GM21360 (cell line): Measurements from ENCODE around the gene ALX4.

Source experiments
- ATAC-seq: cut with Tn5 transposase; IDR thresholded peaks from one replicate; pipeline ENCODE4 v1.9.1; 2021; ENCODE audit warnings: mild to moderate bottlenecking, moderate library complexity; ENCODE audit not compliant: unreplicated experiment

The ALX4 gene

DNA sequence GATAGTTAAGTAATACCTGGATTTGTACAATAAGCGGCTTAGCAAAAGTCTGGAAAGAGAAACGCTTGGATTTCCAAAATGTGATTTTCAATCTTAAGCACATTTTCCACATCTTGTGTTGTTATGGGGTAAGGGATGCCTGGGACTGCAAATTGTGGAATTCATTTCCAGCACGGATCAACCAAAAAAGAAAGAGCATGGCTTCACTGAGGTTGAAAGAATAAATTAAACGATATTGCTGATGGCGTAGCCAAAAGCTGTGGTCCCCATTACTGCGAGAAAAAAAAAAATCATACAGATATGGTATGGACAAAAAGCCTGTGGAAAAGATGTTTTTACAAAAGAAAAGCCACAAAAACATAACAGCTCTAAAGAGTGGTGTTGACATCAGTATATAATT lies 26.0 kb upstream of the ALX4 start:
- ATAC-seq: no peak

DNA sequence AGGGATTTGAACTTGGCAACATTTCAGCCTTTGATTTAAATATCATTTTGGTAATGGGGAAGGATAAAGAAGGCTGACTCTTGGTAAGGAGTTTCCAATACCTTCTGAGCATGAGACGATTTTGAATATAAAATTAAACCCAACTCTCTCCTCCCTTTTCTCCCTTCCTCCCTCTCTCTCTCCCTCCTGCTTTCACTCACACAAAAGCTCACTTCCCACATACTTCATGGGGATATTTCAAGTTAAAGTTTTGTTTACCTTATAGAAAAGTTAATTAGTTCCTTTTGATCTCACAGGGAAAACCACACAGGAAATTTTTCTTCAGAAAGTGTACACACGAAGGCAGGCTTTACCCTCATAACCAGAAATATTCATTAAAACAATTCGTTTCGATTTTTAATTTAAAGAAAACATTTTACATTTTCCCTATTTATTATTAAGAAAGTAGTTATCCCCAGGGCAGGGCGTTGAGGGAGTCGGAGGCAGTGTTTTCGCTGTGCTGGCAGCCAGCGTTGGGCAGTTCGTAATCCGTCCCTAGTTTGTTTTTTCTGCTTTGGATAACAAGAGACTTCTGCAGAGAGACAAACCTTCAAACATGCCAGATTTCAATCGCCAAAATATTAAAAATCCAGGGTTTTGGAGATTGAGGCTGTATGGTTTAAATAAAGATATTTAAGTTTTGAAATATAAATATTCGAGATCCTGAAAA lies 25.3 kb upstream of the ALX4 start:
- ATAC-seq: no peak

DNA sequence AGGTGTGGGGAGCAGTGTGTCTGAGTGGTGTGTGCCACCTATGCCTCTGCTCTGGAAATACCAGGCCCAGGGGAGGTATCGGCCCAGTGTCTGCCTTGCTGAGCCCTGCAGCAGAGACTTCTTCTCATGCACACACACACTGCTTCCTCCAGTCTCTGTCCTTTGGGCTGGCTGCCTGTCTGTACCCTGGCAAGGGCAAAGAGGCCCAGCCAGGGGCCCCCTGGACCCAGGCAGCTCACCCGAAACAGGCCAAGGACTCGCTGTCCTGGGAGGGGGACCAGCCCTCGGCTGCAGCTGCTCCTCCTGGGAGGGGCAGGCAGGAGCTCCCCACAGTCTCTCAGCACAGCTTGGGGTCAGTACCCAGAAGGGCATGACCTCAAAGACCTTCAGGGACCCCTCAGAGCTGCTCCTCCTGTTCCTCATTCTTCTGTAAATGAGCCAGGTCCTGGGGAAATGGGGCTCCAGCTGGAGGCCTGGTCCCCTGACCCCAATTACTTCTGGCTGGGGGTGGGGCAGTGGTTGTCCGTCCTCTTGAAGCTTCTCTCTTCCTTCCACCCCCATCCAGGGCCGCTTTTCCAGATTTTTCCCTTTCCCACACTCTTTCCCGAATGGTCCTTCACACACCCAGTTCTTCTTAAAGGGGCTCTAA lies 24.5 kb upstream of the ALX4 start:
- no peak for ATAC-seq

DNA sequence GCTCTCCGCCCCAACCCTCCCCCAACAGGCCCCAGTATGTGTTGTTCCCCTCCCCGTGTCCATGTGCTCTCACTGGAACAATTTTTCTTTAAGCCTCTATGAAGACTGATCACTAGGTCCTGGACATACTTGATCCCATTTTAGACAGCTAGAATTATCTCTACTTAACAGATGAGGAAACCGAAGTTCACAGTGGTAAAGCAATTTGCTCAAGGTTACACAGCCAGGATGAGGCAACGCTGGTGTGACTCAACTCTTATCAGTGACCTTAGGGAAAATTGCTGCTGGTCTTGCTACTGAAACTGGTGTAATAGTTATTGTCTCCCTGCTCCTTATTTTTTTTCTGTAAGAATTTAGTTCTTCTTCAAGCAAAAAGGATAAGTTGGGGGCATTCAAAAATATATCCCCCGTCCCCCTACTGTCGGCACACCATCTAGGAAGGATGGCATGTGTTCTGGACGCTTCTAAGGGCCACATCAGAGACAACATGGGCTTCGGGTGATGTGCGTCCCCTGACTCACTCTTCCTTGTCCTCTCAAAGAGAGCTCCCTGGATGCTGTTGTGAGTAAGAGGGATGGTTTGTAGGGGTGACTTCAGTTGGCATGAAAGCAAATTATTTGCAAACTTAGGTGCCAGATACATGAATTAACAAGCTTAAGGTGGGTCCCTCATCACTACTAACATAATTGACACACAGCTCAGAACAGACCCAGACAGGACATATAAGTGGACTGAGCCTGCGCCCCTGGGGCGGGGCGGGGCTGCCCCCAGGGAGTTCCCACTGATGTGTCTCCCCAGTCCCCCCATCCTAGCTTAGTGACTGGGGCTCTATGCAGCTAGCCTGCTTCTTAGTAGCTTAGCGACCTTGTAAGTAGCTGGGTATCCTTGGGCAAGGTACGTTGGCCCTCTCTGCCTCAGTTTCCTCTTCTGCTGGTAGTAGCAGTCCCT lies 23.6 kb upstream of the ALX4 start:
- no peak for ATAC-seq

DNA sequence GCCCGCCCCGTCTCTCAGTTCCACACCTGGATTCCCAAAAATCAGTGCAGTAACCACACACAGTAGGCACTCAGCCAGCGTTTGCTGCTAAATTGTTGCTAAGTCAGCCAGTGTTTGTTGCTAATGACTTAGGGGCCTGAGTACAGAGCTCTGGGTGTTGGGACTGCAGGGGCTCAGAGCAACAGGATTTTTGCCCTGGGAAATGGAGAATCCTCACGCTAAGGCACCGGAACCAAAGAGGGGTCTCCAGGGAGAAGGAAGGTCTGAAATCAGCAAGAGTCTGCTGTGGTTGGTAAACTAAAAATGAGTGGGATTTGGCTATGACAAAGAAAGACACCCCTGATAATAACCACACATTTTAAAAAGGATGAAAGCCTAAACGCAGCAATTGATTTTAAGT lies 22.7 kb upstream of the ALX4 start:
- no peak for ATAC-seq

DNA sequence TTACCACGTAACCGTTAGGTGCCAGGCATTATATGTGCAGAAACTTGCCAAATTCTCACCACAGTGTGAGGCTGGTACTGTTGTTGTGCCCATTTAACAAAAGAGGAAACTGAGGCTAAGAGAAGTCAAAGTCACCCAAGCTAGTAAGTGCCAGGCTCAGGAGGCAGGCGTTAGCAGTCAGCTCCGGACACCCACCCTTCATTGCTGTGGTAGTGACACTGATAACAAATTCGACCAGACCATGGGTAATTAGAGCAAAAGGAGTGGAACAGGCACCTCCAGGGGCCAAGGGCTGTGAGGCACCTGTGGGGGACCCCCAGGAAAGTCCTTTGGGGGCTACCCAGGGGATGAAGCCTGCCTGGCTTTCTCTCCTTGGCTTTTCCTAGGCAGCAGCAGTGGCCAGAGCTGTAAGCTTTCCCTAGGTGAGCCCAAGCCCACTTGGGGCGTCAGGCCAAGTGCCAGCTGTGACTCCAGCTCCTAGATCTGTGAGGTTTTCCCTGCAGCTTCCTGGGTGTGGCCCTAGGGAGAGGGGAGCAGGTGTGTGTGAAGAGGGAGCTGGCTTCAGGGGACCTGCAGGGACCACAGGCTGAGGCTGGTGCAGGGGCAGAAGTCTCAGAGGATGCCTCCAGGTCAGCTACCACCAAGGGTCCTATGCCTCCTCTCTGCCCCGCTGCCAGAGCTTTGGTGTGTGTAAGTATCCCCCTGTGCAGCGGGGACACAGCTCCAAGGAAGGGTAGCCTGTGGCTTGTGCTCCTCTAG lies 19.7 kb upstream of the ALX4 start:
- ATAC-seq: no peak

DNA sequence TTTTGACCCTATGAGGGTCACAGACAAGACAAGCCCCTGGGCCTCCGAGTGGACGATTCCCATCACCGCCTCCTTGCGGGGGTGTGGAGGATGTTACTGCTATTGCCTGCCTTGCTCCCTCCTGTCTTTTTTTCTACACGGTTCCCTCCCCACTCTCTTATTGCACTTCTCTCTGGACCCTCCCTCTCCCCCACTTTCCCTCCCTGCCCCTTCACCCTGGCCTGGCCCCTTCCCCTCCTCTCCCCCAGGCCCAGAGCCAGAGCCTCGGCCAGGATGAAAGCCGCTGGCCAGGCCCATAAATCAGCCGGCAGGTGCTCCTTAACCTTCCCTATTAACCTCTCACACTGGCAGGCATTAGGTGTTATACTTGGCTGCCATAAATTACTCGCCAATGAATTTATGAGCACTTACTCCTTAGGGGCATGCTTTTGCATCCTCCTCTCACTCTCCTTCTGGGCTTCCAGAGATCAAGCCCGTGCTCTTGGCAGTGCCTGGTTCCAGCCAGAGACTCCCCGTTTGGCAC lies 18.3 kb upstream of the ALX4 start:
- ATAC-seq: no peak

DNA sequence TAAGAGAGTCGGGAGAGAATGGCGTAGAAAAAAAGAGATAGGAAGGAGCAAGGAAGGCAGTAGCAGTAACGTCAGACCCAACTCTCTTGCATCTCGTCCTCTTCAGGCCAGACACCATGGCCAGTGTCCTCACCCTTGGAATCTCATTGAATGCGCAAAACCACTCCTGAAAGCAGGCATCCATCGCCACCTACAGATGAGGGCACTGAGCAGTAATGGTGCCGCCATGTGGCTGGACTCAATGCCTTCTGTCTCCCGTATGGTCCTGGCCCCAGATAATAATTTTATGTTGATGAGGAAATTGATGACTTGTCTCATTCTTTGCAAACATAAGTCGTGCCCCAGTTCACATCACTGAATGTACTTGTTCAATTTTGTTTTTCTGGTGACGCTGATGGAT lies 17.8 kb upstream of the ALX4 start:
- no peak for ATAC-seq

DNA sequence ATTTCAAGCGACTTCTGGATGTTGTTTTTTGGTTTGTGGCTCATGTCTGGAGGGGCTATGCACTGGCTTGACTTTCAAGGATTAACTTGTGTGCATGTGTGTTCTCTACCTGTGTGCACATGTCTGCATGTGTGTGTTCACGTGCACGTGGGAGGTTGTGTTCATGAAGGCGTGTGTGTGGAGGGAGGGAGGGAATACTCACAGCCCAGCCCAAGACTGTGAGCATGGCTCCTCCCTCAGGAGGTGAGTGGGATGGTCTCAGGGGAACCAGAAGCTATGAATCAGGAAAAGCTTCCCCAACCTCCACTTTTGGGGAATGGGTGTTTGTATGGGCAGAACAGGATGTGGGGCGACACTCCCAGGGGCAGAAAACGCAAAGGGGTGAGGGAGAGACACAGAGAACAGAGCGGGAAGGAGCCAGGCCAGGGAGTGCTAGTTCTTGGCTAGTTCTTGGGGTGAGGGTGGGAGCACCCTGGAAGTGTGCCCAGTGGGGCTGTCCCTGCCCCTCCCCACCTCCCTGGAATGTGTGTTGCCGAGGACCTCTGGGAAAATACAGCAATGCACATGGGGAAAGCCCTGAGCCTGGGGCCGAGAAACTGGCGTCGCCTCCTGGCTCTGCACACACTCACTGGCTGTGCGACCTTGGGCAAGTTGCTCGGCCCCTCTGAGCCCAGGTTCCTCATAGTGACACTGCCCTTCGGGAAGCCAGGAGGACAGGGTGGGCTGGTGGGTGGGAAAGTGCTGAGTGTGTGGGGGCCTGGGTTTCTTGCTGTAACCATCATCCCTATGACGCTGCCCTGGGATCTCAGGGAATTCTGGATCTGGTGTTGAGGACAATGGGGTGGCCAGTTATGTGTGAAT lies 16.9 kb upstream of the ALX4 start:
- no peak for ATAC-seq

DNA sequence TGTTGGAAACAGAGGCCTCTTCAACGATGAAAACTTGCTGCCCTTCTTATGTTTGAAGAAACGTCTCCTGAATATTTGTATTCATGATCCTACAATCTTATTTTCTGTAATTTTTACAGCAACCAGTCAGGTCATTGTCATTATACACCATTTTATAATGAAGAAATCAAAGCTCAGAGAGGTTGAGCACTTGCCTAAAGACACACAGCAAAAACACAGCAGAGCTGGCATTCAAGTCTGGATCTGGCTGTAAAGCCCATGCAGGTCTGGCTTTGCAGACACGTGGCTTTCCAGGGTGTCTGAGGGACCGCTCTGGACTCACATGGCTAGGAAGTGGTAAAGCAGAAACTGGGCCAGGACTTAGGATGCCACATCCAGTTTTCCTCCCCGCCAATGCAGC lies 15.8 kb upstream of the ALX4 start:
- no peak for ATAC-seq

DNA sequence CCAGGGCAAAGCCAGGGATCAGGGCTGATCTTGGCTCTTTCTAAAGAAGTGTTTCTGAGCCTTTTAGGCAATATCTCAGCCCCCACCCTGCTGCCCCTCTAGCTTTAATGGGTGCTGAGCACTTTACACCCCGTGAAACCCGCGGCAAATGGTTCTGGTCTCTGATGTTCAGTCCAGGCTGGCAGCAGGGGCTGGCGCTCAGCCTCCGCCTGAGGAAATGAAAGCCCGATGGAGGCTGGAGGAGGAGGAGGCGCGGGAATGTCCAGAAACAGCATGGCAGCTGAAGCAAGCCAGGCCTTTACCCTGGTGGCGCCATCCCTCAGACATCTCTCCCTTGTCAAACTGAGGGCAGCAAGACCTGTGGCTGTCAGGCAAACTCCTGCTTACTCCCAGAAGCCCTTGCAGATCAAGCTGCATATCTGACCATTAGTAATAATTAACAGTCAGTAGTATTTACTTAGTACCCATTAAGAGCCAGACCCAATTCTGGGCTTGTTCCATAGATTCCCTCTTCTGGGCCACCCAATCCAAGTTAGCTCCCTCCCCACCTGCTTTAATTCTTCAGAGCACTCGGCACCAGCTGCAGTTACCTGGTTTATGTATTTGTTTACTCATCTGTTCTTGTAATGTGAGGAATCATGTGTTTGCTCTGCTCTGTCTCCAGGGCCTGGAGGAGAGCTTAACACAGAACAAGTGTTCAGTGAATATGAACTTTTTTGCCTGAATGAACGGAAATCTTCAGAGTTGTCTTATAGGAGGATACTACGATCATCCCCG lies 15.0 kb upstream of the ALX4 start:
- ATAC-seq: no peak

DNA sequence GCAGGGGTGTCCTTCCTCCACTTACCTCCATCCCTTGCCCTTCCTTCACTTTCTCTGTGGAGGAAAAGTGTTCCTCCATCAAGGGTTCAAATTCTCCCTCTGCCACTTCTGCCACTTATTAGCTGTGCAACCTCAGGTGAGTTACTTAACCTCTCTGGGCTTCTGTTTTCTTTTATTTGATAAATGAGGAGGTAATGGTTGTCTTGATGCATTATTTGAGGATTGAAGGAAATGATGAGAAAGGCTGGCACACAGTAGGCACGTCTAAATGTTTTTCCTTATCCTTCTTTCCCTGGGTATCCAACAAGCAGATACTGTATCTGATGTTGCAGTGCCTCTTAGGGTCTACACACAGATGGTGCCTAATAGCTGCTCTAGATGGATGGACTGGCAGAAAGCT lies 14.3 kb upstream of the ALX4 start:
- no peak for ATAC-seq

DNA sequence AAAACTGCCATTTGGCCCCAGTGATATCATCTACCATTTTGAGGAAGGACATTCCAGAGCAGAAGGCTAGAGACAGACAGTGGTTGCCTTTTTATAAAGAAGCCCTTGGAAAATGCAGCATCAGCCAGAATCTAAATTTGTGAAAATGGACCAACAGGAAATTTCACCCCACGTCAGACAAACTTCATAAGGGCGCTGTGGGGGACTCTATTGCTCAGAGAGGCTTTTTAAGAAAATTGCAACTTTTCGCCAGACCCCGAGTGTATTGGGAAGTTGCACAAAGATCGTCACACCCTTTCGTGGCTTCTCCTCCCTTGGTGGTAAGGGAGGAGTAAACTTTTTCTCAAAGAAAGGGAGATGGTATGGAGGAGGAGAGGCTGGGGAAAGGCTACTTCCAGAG lies 12.3 kb upstream of the ALX4 start:
- no peak for ATAC-seq

DNA sequence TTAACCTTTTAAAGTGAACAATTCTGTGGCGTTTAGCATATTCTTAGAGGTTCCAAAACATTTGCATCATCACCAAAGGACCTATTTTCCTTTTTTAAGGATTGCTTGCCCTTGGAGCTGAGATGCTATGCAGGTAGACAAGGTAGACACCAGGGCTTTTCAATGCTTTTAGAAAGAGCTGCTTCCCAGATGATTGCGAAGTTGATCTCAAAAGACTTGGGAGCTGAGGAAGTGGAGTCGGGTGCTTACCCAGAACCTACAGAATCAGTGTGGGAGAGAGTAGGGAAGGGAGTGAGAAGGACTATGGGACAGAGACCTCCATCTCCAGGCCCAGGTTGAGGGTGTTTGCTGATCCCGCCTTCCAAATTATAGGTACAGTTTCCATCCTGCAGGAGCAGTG lies 11.1 kb upstream of the ALX4 start:
- no peak for ATAC-seq

DNA sequence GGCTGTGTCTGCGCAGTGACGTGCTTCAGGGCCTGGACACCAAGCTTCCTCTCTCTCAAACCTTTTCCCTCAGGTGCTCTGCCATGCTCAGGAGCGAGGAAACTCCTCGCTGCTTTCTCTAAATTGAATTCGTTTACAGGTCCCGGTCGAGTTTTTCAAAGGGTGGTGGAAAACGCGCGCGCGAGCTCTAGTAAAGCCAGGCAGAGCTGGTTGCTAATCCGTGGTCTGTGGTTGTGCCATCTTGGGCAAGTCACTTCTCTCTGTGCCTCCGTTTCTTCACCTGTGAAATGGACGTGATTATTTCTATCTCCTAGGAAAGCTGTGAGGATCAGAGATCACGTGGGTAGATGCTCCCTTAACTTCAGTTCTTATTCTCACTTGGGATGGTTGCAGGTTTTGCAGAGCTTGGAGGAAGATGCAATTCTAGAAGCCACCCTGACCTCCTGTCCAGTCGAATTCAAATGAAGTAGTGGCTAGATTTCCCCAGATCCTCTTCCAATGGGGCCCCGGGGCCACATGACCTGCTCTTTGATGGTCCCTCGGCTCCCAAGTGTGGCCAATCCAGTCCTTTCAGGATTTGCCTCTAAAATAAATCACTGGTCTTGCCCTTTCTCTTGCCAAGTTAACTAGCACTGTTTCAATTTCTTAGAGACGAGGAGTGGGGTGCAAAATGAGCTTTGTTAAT lies 10.5 kb upstream of the ALX4 start:
- ATAC-seq: no peak

DNA sequence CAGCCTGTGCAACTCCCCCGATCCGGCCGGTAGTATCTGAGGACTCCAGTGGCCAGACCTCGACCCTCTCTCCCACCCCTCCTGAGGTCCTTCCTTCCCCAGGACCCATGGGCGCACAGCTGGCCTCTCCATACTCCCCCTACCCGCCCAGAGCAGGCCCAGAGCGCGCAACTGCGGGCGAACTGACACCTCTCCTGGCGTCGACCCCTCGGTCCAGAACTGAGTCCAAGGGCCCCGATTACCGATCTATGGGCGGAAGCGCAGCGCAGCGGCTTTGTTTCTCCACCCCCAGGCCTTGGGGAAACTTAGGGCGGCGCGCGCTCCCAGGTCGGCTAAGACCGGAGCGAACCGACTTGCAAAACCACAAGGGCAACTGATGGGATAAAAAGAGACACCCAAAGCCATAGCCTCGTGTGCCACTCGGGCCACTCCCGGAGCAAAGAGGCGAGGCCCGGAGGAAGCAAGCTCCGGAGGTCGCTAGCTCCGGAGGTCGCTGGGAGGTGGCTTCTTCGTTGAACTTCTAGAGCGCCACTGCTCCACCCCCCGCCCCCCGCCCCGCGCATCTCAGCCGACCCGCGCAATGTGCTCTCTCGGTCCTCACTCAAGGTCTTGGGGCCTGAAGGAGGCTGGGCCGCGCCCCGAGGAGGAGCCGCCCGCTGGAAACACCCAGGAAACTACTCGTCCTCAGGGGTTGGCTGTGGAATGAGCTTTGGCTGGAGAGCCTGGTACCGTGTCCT lies 9.8 kb upstream of the ALX4 start:
- no peak for ATAC-seq

DNA sequence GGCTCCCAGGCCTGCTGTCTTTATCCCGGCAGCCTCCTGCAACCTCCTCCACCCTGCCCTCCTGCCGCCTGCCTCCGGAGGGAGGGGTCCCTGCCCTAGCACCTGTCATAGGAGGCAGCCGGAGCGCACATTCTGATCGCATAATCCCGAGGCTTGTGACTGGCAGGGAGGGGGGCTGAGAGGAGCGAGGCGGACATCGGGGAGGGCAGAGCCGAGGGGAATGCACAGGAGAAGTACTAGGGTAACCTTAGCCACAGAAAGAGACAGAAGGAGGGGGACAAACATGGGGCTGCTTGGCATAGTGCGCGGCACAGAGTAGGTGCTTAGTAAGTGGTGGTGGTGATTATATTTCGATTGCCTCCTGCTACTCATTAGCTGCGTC lies 9.2 kb upstream of the ALX4 start:
- ATAC-seq: no peak

DNA sequence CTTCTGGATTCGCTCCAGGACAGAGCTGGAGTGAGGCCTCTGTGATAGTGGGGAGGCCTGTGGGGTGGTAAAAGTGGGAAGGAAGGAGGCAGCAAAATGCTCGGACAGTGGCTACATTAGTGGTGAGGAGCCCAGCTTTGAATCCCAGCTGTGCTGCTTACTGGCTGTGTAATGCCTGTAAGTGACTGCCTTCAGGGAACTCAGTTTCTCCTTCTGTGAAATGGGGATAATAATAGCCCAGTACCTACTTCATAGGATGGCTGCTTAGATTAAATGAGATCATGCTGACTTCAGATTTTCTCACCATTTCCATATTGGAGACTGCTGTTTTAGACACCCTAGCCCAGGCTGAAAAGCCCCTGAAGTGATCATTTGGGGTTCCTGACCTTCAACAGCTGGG lies 8.4 kb upstream of the ALX4 start:
- ATAC-seq: no peak
